Stimulated activated CD8-positive, alpha-beta memory T cell treated with anti-CD3 and anti-CD28 coated beads, Interleukin-15, amount 100 ng/mL, for 48 hours (primary cell): Measurements from ENCODE around the gene APEX1.
"Not testable (repeated sequence)": the region's sequence is repeated elsewhere in the genome, so short reads cannot be mapped to it uniquely, and the experiment has no call there.

Source experiments
- DNase-seq, 2 donors: peaks; one replicate each; pipeline ENCODE4 v3.0.0-alpha.2; 2020; ENCODE audit warnings: low read depth in 2 of 2

Gene APEX1

GRCh38 chr14:20472536-20473169 lies 17.6 kb downstream of the APEX1 start:
- no peak for DNase-seq

GRCh38 chr14:20476776-20477175 lies 21.8 kb downstream of the APEX1 start:
- no peak for DNase-seq

- DNase-seq, result no peak
Measured at GRCh38 chr14:20477211-20477876, 22.3 kb downstream of the APEX1 start.

- no peak for DNase-seq
Measured at GRCh38 chr14:20478894-20479293, 23.9 kb downstream of the APEX1 start.

GRCh38 chr14:20482382-20482781 lies 27.4 kb downstream of the APEX1 start:
- no peak for DNase-seq

GRCh38 chr14:20485900-20486299 lies 30.9 kb downstream of the APEX1 start:
- no peak for DNase-seq

- DNase-seq, result no peak
Measured at GRCh38 chr14:20486684-20487395, 31.8 kb downstream of the APEX1 start.

- no peak for DNase-seq
Measured at GRCh38 chr14:20487396-20487725, 32.3 kb downstream of the APEX1 start.

- no peak for DNase-seq
Measured at GRCh38 chr14:20489093-20489994, 34.3 kb downstream of the APEX1 start.

- DNase-seq, result no peak
Measured at GRCh38 chr14:20490563-20490962, 35.5 kb downstream of the APEX1 start.

- no peak for DNase-seq
Measured at GRCh38 chr14:20492486-20492885, 37.5 kb downstream of the APEX1 start.

GRCh38 chr14:20493634-20494033 lies 38.6 kb downstream of the APEX1 start:
- DNase-seq, result no peak

- DNase-seq, result no peak
Measured at GRCh38 chr14:20494935-20495766, 40.1 kb downstream of the APEX1 start.

GRCh38 chr14:20498622-20499021 lies 43.6 kb downstream of the APEX1 start:
- DNase-seq, result no peak

GRCh38 chr14:20499108-20499507 lies 44.1 kb downstream of the APEX1 start:
- DNase-seq, result no peak

- DNase-seq, result no peak
Measured at GRCh38 chr14:20499881-20500280, 44.9 kb downstream of the APEX1 start.

GRCh38 chr14:20501346-20501745 lies 46.3 kb downstream of the APEX1 start:
- DNase-seq, result no peak

GRCh38 chr14:20503898-20504297 lies 48.9 kb downstream of the APEX1 start:
- no peak for DNase-seq

GRCh38 chr14:20506276-20506675 lies 51.2 kb downstream of the APEX1 start:
- DNase-seq, result not testable (repeated sequence)

GRCh38 chr14:20506752-20507151 lies 51.7 kb downstream of the APEX1 start:
- not testable (repeated sequence) for DNase-seq
